ENCODE data around the gene C12orf76. TPM values are rescaled to one million over a fixed set of nuclear protein-coding genes. Genes with fewer than 3 reads are reported as not detected.
A peak's percentile ranks its signal among the peaks of the same experiment; 100 is the strongest.

Gene C12orf76
- total and polyA plus RNA-seq, 2 of the 13 experiments (the other 11 are each of a cell fraction or from before 2014, with no cell fraction given): 15.8 to 38.4 TPM

DNA sequence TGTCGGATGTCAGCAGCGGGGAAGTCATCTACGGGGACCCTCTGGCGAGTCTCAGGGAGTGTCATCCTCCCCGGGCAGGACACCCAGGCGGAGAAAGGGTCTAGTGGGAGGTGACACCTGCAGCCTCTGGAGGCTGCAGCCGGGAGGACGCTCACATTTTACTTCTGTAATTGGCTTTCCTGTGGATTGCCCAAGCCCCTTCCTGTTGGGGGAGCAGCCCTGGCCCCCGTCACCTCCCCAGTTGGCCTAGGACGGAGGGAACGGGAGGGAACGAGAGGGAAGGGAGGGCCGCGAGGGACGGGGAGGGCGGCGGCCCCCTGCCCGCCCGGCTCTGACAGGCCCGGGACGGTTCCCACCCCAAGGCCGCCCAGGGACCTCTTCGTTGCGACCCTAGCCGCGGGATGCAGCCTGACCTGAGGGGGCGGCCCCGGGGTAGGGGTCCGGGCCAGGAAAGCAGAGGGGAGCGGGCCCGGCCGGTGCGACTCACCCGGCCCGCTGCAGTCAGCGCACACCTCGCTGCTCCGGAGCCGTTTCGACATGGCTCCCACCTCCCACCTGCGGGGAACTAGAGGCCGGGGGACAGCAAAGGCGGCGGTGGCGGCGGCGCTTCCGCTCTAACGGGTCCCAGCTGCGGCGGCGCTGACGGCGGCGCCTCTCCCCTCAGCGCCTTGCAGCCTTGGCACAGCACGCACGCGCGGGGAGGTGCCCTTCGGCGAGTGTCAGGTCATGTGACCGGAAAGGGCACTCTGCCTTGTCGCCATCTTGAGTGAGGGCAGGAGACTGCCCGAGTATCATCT is 52.4 kb downstream of the C12orf76 start, which contains the start of gene GIT2 (continued):
- peak; percentile 78 for TF ChIP-seq NR2C2 (CRISPR knock-in tag; IDR thresholded peaks at IDR 0.05; ENCODE audit: borderline replicate concordance)
- TF ChIP-seq REPIN1 (CRISPR knock-in tag; IDR thresholded peaks at IDR 0.05; ENCODE audit: borderline replicate concordance, low read depth): peak; percentile 56; the same call in 1 of the 2 replicates
- TF ChIP-seq LCORL (IDR thresholded peaks at IDR 0.05): no peak
- TF ChIP-seq LCORL (CRISPR knock-in tag; IDR thresholded peaks at IDR 0.05): peak; percentile 79
- TF ChIP-seq, protein P1, sequence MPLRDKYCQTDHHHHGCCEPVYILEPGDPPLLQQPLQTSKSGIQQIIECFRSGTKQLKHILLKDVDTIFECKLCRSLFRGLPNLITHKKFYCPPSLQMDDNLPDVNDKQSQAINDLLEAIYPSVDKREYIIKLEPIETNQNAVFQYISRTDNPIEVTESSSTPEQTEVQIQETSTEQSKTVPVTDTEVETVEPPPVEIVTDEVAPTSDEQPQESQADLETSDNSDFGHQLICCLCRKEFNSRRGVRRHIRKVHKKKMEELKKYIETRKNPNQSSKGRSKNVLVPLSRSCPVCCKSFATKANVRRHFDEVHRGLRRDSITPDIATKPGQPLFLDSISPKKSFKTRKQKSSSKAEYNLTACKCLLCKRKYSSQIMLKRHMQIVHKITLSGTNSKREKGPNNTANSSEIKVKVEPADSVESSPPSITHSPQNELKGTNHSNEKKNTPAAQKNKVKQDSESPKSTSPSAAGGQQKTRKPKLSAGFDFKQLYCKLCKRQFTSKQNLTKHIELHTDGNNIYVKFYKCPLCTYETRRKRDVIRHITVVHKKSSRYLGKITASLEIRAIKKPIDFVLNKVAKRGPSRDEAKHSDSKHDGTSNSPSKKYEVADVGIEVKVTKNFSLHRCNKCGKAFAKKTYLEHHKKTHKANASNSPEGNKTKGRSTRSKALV (CRISPR knock-in tag; IDR thresholded peaks at IDR 0.05): no peak
- TF ChIP-seq ATRX (CRISPR knock-in tag; IDR thresholded peaks at IDR 0.05; ENCODE audit: borderline replicate concordance): no peak
- TF ChIP-seq, protein P2, sequence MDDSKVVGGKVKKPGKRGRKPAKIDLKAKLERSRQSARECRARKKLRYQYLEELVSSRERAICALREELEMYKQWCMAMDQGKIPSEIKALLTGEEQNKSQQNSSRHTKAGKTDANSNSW (CRISPR knock-in tag; IDR thresholded peaks at IDR 0.05; ENCODE audit: borderline replicate concordance): peak; percentile 56; the same call in 1 of the 2 replicates
- TF ChIP-seq AGO1 (IDR thresholded peaks at IDR 0.05; ENCODE audit: low read depth, low read length, poor library complexity, severe bottlenecking): no peak
- TF ChIP-seq ZNF432 (CRISPR knock-in tag; IDR thresholded peaks at IDR 0.05; ENCODE audit: borderline replicate concordance): no peak
- TF ChIP-seq ONECUT2 (CRISPR knock-in tag; IDR thresholded peaks at IDR 0.05): no peak
- no peak for TF ChIP-seq FLYWCH1 (CRISPR knock-in tag; IDR thresholded peaks at IDR 0.05)
- TF ChIP-seq JUN (CRISPR knock-in tag; IDR thresholded peaks at IDR 0.05): no peak
- TF ChIP-seq, protein P3, sequence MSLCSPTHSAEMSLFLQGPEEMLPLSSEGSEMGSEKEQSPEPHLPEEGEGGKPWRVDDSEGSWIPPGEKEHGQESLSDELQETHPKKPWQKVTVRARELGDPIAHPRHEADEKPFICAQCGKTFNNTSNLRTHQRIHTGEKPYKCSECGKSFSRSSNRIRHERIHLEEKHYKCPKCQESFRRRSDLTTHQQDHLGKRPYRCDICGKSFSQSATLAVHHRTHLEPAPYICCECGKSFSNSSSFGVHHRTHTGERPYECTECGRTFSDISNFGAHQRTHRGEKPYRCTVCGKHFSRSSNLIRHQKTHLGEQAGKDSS (CRISPR knock-in tag; IDR thresholded peaks at IDR 0.05; ENCODE audit: borderline replicate concordance, low read depth): peak; percentile 61; the same call in 1 of the 2 replicates
- 0 out of 2 replicates have a peak, but pooled peaks have one; percentile 13 for TF ChIP-seq CREB1 (IDR thresholded peaks at IDR 0.05)
- no peak for TF ChIP-seq CREB1 (CRISPR knock-in tag; IDR thresholded peaks at IDR 0.05)
- TF ChIP-seq ATF7 (IDR thresholded peaks at IDR 0.05): no peak
- TF ChIP-seq ATF7 (CRISPR knock-in tag; IDR thresholded peaks at IDR 0.05): no peak
- no peak for TF ChIP-seq ZNF7 (CRISPR knock-in tag; IDR thresholded peaks at IDR 0.05)
- peak; percentile 96 for TF ChIP-seq GABPB1 (CRISPR knock-in tag; IDR thresholded peaks at IDR 0.05)
- TF ChIP-seq, protein P4, sequence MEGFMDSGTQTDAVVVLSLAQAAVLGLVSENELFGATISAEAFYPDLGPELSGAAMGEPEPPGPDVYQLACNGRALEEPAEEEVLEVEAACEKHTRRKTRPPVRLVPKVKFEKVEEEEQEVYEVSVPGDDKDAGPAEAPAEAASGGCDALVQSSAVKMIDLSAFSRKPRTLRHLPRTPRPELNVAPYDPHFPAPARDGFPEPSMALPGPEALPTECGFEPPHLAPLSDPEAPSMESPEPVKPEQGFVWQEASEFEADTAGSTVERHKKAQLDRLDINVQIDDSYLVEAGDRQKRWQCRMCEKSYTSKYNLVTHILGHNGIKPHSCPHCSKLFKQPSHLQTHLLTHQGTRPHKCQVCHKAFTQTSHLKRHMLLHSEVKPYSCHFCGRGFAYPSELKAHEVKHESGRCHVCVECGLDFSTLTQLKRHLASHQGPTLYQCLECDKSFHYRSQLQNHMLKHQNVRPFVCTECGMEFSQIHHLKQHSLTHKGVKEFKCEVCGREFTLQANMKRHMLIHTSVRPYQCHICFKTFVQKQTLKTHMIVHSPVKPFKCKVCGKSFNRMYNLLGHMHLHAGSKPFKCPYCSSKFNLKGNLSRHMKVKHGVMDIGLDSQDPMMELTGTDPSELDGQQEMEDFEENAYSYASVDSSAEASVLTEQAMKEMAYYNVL (CRISPR knock-in tag; IDR thresholded peaks at IDR 0.05; ENCODE audit: borderline replicate concordance): peak; percentile 85; the same call in 1 of the 2 replicates
- 0 out of 2 replicates have a peak, but pooled peaks have one; percentile 42 for TF ChIP-seq ARNTL (CRISPR knock-in tag; IDR thresholded peaks at IDR 0.05)
- no peak for TF ChIP-seq ZNF234 (CRISPR knock-in tag; conservative IDR thresholded peaks at IDR 0.05)
- TF ChIP-seq TAF1 (CRISPR knock-in tag; IDR thresholded peaks at IDR 0.05): peak; percentile 61; the same call in 1 of the 2 replicates
- TF ChIP-seq, protein P5, sequence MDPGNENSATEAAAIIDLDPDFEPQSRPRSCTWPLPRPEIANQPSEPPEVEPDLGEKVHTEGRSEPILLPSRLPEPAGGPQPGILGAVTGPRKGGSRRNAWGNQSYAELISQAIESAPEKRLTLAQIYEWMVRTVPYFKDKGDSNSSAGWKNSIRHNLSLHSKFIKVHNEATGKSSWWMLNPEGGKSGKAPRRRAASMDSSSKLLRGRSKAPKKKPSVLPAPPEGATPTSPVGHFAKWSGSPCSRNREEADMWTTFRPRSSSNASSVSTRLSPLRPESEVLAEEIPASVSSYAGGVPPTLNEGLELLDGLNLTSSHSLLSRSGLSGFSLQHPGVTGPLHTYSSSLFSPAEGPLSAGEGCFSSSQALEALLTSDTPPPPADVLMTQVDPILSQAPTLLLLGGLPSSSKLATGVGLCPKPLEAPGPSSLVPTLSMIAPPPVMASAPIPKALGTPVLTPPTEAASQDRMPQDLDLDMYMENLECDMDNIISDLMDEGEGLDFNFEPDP (CRISPR knock-in tag; conservative IDR thresholded peaks at IDR 0.05): no peak
- no peak for TF ChIP-seq KDM6A (CRISPR knock-in tag; IDR thresholded peaks at IDR 0.05; ENCODE audit: low read depth)

Measured in HepG2 (cell line).